Natural killer cell (primary cell): ENCODE results near the gene ULK4. TPM values are rescaled to one million over a fixed set of nuclear protein-coding genes. Genes with fewer than 3 reads are reported as not detected.

Source experiments
- ATAC-seq, 3 donors: fragments of 150-1000 bp in 2 of 3; fragments of 200-7000 bp in 1 of 3; cut with Tn5 transposase; 1 replicate in 1 of 3; 2 replicates in 2 of 3; pipeline ENCODE4 v1.10.0; 2021; ENCODE audit warnings: mild to moderate bottlenecking in 2 of 3, moderate library complexity in 2 of 3
- DNase-seq, 2 donors: peaks; one replicate each; pipeline versions ENCODE4 v3.0.0 to v3.0.0-alpha.2; 2013 to 2021; ENCODE audit warnings: mixed read lengths in 1 of 2
- H3K27ac ChIP-seq: one replicate; pipeline ENCODE4 v1.5.1; 2013; ENCODE audit warnings: mild to moderate bottlenecking, low read length
- H3K27me3 ChIP-seq: one replicate; pipeline ENCODE4 v1.6.1; 2013; ENCODE audit warnings: low read length; ENCODE audit not compliant: control insufficient read depth, insufficient read depth
- H3K36me3 ChIP-seq: one replicate; pipeline ENCODE4 v1.6.1; 2013; ENCODE audit warnings: low read length; ENCODE audit not compliant: control insufficient read depth, insufficient read depth
- H3K4me1 ChIP-seq: one replicate; pipeline ENCODE4 v1.6.1; 2013; ENCODE audit warnings: low read length; ENCODE audit not compliant: control insufficient read depth, insufficient read depth
- H3K4me3 ChIP-seq: one replicate; pipeline ENCODE4 v1.5.1; 2013; ENCODE audit warnings: low read length
- H3K9me3 ChIP-seq: one replicate; pipeline ENCODE4 v1.6.1; 2013; ENCODE audit warnings: low read length; ENCODE audit not compliant: control insufficient read depth, insufficient read depth
- H3K27ac Mint-ChIP-seq, 2 donors: one replicate each; pipeline ENCODE4 v1.8.0; 2022; ENCODE audit warnings: mild to moderate bottlenecking in 2 of 2, mixed read lengths in 2 of 2, moderate library complexity in 1 of 2
- H3K27me3 Mint-ChIP-seq, 2 donors: one replicate each; pipeline ENCODE4 v1.8.0; 2022; ENCODE audit warnings: low read depth in 2 of 2, mixed read lengths in 2 of 2
- H3K36me3 Mint-ChIP-seq: one replicate; pipeline ENCODE4 v1.8.0; 2022; ENCODE audit warnings: mixed read lengths
- H3K4me1 Mint-ChIP-seq, 2 donors: one replicate each; pipeline ENCODE4 v1.8.0; 2022; ENCODE audit warnings: mixed read lengths in 2 of 2
- H3K4me3 Mint-ChIP-seq: one replicate; pipeline ENCODE4 v1.8.0; 2022; ENCODE audit warnings: mild to moderate bottlenecking, moderate library complexity, mixed read lengths
- H3K9me3 Mint-ChIP-seq, 2 donors: one replicate each; pipeline ENCODE4 v1.8.0; 2022; ENCODE audit warnings: mixed read lengths in 2 of 2
- WGBS: methylation state at CpG from one replicate; pipeline ENCODE4 v1.1.7; 2013; ENCODE audit warnings: missing lambda C conversion rate; ENCODE audit not compliant: insufficient coverage; 5-methylcytosine and 5-hydroxymethylcytosine counted together
- intact Hi-C: fragments of 100-400 bp; cut with micrococcal nuclease; formaldehyde crosslinking; loops from one replicate; pipeline ENCODE4 v1.14.2; 2022
- total RNA-seq, 4 donors: library from RNA; stranded (reverse); fragments of 120-200 nt in 1 of 4; gene quantifications; one replicate each; pipeline versions ENCODE4 v1.2.3 to v1.2.4, GENCODE V29; 2013 to 2022
- TF ChIP-seq, protein P1 (sequence below): fragments of 200-600 bp; IDR thresholded peaks from one replicate; pipeline ENCODE4 v1.8.0; 2022; ENCODE audit warnings: antibody characterized with exemption

Gene ULK4
- total RNA-seq, 3 donors from 2014 or later (not counting 1 experiment from before 2014, with no cell fraction given) = 19.2 to 25.7 (median 21.2) TPM

GRCh38 chr3:41331041-41331440 lies 630.9 kb downstream of the ULK4 start:
- no peak overlapping the region for H3K27ac Mint-ChIP-seq
- WGBS = 98% methylated on average over 2 of the region's 3 CpGs
- Histone ChIP-seq H3K36me3 (no peaks in the 10 kb centered on the region), H3K4me3 (no peak overlapping the region), H3K27ac (no peak overlapping the region), H3K27me3 (no peaks in the 10 kb centered on the region), H3K9me3 (no peaks in the 10 kb centered on the region), H3K4me1 (no peaks in the 10 kb centered on the region)
- TF ChIP-seq, protein P1, sequence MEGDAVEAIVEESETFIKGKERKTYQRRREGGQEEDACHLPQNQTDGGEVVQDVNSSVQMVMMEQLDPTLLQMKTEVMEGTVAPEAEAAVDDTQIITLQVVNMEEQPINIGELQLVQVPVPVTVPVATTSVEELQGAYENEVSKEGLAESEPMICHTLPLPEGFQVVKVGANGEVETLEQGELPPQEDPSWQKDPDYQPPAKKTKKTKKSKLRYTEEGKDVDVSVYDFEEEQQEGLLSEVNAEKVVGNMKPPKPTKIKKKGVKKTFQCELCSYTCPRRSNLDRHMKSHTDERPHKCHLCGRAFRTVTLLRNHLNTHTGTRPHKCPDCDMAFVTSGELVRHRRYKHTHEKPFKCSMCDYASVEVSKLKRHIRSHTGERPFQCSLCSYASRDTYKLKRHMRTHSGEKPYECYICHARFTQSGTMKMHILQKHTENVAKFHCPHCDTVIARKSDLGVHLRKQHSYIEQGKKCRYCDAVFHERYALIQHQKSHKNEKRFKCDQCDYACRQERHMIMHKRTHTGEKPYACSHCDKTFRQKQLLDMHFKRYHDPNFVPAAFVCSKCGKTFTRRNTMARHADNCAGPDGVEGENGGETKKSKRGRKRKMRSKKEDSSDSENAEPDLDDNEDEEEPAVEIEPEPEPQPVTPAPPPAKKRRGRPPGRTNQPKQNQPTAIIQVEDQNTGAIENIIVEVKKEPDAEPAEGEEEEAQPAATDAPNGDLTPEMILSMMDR = no peak
- no peak overlapping the region for H3K4me3 Mint-ChIP-seq
- H3K4me1 Mint-ChIP-seq = peaks cover 5 to 6% of the 10 kb centered on the region in 2 donors
- DNase-seq (no peak), ATAC-seq (no peak)
- no peaks in the 10 kb centered on the region for H3K9me3 Mint-ChIP-seq
- intact Hi-C loops = no loop called here
- no peaks in the 10 kb centered on the region for H3K36me3 Mint-ChIP-seq
- H3K27me3 Mint-ChIP-seq = peaks cover 0 to 2% of the 10 kb centered on the region in 2 donors

DNA sequence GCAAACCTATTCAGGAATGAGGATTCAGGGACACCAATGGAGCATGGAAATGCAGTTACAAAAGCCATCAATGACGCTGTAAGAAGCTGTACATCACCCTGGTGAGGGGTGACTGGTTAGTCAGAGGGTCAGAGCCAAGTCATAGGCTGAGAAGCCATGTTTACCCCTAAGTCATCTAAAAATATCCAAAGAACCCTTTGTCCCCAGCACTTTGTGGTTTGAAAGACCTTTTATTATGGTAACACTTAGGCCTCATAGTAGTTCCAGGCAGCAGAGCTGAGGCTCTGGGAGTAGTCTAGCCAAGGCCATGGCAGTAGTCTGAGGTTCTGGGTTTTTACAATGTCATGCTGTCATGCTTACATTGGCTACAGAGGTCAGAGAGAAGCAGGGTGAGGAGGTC lies 631.4 kb downstream of the ULK4 start:
- Mint-ChIP-seq H3K4me3 (no peak overlapping the region), H3K36me3 (no peaks in the 10 kb centered on the region), H3K9me3 (no peaks in the 10 kb centered on the region), H3K4me1 (peaks cover 5 to 6% of the 10 kb centered on the region in 2 donors), H3K27ac (no peak overlapping the region), H3K27me3 (peaks cover 0 to 2% of the 10 kb centered on the region in 2 donors)
- 91% methylated on average over 1 of the region's 1 CpG for WGBS
- intact Hi-C loops = no loop called here
- ATAC-seq (no peak), DNase-seq (no peak)
- H3K36me3 ChIP-seq = no peaks in the 10 kb centered on the region
- H3K4me3 ChIP-seq = no peak overlapping the region
- H3K4me1 ChIP-seq = no peaks in the 10 kb centered on the region
- TF ChIP-seq, protein P1 = no peak
- H3K27me3 ChIP-seq = no peaks in the 10 kb centered on the region
- H3K9me3 ChIP-seq = no peaks in the 10 kb centered on the region
- no peak overlapping the region for H3K27ac ChIP-seq

GRCh38 chr3:41329881-41330280 lies 632.0 kb downstream of the ULK4 start:
- no peaks in the 10 kb centered on the region for H3K9me3 Mint-ChIP-seq
- no peaks in the 10 kb centered on the region for H3K36me3 Mint-ChIP-seq
- 71% methylated on average over 2 of the region's 2 CpGs for WGBS

More at GRCh38 chr3:41329881-41330280, 632.0 kb downstream of the ULK4 start:
- no peaks in the 10 kb centered on the region for H3K9me3 ChIP-seq
- intact Hi-C loops = no loop called here
- no peak overlapping the region for H3K27ac ChIP-seq
- no peak overlapping the region for H3K4me3 ChIP-seq
- Mint-ChIP-seq H3K27ac (no peak overlapping the region), H3K4me1 (peaks cover 5 to 6% of the 10 kb centered on the region in 2 donors), H3K4me3 (no peak overlapping the region), H3K27me3 (peaks cover 0 to 2% of the 10 kb centered on the region in 2 donors)
- ATAC-seq (no peak), DNase-seq (no peak)
- TF ChIP-seq, protein P1 = no peak
- H3K27me3 ChIP-seq = no peaks in the 10 kb centered on the region
- no peaks in the 10 kb centered on the region for H3K4me1 ChIP-seq
- H3K36me3 ChIP-seq = no peaks in the 10 kb centered on the region
